Posterior vena cava (tissue), 2 donors: Measurements from ENCODE around the gene DNAJB13. TPM values are rescaled to one million over a fixed set of nuclear protein-coding genes. Genes with fewer than 3 reads are reported as not detected.

Source experiments
- DNase-seq: peaks from one replicate; pipeline ENCODE4 v3.0.0-alpha.2; 2020; ENCODE audit warnings: low spot score
- intact Hi-C, 2 donors: fragments of 100-400 bp; cut with DNase I; formaldehyde crosslinking; loops; one replicate each; pipeline versions ENCODE4 v1.14.1 to v1.14.2; 2022 to 2023
- total RNA-seq, 2 donors: library from RNA; stranded (reverse); fragmentation: NEBNext Ultra II Directional; extraction: Animal tissue kit (Norgen Biotek cat#: 25700); gene quantifications; one replicate each; pipeline ENCODE4 v1.2.1, GENCODE V29; 2021
- donor health status: DM: yes; HTN: yes; CAD: no.
- donor health status: DM: yes; HTN: yes; CAD: no.

The DNAJB13 gene
- total RNA-seq, 2 donors from 2014 or later = not detected

DNA sequence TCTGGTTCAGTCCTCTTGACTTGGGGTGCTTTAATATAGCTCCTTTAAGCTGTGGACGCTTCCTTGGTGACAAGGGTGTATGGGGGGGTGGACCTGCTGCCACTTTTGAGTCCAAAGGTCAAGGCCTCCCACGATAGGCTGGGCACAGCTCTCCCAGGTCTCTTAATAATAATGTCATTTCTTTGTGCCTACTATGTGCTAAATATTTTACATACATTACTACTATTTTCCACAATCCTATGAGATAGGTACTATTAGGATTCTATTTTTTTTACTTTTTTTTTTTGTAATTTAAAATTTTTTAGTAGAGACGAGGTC, 58.4 kb downstream of the DNAJB13 start:
- intact Hi-C loops = no loop called here
- no peak for DNase-seq

DNA sequence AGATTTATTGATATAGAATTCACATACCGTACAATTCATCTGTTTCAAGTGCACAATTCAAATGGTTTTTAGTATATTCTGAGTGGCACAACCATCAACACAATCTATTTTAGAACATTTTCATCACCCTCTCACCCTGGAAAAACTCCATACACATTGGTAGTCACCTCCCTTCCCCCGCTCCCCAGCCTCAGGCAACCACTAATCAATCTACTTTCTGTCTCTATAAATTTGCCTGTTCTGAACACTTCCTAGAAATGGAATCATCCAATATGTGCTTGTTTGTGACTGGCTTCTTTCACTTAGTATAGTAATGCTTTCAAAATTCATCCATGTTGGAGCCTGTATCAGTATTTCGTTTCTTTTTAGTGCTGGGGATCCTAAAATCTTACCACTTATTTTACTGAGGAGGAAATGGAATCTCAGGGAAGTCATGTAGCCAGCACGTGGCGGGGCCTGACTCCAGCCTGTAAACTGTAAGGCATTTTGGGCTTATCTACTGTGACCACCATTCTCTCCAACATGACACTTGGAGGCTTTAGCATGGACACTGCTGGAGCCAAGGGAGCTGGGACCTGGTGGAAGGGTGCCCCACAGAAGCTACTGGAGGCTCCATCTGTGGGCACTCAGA, 59.0 kb downstream of the DNAJB13 start:
- intact Hi-C loops = no loop called here

DNA sequence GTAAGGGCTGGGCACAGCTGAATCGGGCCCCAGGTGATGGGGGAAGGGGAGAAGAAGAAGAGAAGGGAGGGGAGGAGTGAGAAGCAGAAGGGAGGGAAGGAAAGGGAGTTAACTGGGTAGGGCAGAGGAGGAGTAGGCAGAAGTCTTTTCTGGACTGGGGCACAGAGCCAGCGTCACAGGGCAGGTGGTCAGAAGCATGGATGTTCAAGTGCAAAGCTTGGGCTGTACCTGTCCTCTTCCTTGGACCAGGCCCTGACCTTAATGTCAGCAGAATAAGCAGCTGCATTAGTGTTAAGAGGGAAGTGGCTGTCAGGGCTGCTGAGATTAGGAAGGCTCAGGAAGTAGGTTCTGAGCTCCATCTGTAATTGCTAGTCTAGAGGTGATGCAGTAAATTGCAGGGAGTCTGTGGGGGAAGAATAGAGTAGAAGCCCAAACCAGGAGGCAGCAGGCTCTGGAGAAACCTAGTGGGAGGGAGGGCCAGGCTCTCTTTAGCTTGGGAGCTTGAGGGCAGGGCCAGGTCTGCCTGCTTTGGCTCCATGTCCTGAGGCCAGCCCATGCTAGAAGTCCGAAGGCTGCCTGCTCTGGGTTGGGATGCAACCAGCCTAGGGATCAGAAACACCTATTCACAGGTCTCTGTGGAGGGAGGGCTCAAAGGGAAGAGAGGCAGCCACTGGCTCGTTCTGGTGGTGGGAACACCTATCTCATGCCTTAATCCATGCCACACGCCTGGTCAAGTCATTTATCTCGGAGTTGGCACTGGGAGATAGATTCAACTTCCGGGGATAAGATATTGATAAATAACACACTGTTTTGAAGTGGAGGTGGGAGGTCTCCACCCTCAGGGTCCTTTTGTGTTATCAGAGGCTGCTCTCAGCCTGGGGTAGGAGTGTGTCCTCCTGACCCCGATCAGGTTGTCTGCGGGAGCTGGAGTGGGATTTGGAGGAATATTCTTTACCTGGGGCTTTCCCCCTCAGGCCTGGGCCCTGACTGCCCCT, 59.8 kb downstream of the DNAJB13 start:
- DNase-seq = peak; percentile 36
- intact Hi-C loops = no loop called here

More for the DNA sequence above, 59.0 kb downstream of the DNAJB13 start:
- peak; percentile 10 for DNase-seq

DNA sequence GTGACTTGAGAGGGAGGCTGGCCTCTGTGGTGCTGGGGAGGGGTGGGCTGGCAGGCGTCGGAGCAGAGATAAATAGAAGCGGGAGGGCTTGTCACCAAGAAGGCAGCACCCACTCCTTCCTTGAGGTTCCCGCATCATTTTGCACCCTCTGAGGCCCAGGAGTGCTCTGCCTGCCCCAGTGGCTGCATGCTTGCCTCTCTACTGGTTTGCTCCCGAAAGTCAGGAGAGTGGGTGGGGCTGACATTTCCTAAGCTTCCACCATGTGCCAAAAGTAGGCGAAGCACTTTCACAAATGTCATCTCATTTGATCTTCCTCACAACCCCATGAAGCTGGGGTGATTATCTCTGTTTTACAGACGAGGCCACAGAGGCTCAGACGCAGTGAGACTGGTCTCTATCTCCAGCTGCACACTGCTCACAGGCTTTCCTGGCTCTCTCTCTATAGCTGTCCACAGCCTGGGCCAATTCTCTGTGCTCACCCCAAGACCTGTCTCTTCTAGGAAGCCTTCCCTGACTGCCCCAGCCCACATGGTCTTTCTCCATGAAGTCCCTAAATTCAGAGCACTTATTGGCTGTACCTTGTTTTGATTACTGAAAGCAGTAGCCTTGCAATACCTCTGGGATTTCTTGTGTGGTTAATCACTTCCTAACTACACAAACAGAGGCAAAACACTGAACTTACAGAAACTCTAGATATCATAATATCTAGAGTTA, 60.7 kb downstream of the DNAJB13 start:
- peak; percentile 63 for DNase-seq
- intact Hi-C loops = no loop called here

DNA sequence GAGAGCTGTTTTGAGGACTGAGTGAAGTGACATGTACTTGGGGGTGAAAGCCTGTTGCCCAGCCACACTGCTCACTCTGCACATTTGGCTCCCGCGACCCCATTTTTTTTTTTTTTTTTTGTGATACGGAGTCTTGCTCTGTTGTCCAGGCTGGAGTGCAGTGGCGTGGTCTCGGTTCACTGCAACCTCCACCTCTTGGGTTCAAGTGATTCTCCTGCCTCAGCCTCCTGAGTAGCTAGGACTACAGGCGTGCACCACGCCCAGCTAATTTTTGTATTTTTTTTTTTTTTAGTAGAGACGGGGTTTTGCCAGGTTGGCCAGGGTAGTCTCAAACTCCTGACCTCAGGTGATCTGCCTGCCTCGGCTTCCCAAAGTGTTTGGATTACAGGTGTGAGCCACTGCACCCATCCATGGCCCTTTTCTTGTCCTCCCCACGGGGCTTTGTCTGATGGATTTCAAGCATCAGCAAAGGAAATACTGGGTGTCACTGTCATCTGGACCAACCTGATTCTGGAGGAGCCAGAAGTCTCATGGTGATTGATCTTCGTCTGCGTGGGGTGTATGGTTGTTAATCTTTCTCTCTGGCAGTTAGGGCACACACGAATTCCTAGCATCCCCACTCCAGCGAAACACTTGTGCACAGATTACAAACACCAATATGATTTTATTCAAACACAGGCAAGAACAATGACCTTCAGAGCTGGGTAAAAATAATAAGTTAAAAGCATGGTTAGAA, 61.4 kb downstream of the DNAJB13 start:
- DNase-seq = peak; percentile 24
- intact Hi-C loops = no loop called here

DNA sequence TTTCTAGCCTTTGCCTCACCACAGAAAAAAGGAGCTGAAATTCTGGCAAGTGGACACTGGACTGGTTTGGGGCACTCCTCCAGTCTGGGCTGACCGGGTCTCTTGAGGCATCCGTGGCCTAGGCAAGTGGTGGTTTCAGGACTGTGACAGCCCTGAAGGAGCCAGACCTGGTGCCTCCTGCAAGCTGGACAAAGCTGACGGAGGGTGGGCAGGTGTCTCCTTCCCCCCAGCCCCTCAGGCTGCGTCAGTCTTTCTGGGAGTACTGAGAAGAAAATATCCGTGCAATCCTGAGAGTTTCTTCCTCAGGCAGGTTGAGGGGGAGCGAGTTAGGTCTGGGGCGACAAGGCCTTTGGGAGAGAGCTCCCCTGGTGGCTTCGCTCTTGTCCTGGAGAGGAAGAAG, 62.3 kb downstream of the DNAJB13 start:
- intact Hi-C loops = no loop called here

DNA sequence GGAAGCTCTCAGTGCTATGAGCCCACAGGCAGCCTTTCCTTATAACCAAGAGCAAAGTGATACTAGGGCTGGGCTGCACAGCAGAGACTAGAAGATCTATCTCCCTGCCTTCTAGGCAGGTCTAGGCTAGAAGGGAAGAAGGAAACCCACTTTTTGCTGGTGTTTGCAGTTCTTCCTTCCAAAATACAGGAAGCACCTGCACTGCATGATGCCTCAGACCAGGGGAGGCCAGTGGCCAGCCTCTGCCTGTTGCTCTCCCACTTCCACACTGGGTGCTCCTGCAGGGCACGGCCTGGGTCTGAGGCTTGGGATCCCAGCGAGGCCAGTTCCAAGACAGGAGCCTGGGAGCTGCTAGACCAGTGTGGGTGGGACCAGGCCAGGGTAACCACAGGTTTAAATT, 64.1 kb downstream of the DNAJB13 start:
- intact Hi-C loops = loop anchor here in 1 of 2 donors (5.0 kb wide), 1 partner anchor 33 kb away; the partner anchor contains the start of gene UCP2
- peak; percentile 57 for DNase-seq

More for the DNA sequence above, 62.3 kb downstream of the DNAJB13 start:
- DNase-seq = peak; percentile 30

DNA sequence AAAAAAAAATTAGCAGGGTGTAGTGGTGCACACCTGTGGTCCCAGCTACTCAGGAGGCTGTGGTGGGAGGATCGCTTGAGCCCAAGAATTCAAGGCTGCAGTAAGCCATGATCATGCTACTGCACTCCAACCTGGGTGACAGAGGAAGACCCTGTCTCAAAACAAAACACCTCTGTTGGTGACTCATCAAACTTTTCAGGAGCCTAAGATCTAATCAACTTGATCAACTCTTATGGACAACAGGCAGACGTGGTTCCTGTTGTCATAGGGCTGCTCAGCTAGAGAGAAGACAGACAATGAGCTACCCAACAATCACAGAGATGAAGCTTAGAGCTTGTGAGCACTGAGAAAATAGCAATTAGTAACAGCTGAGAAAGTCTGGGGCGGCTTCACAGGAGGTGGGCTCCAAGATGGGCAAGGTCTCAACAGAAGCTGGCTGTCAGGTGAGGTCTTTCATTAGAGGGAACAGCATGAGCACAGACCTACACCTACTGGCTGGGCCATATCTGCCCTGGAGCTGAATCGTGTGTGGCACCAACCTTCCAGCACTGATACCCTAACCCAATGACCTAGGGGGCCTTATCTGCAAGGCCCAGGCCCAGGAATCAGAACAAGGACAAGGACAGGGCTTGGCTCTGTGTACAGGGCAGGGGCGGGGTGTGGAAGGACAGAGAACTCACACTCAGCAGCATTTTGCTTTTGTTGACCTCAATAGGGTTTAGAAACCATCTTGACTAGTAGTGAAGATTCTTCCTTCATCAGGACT, 65.3 kb downstream of the DNAJB13 start:
- no peak for DNase-seq
- intact Hi-C loops = loop anchor here in 1 of 2 donors (5.0 kb wide), 1 partner anchor 34 kb away; the partner anchor contains the start of gene UCP2

DNA sequence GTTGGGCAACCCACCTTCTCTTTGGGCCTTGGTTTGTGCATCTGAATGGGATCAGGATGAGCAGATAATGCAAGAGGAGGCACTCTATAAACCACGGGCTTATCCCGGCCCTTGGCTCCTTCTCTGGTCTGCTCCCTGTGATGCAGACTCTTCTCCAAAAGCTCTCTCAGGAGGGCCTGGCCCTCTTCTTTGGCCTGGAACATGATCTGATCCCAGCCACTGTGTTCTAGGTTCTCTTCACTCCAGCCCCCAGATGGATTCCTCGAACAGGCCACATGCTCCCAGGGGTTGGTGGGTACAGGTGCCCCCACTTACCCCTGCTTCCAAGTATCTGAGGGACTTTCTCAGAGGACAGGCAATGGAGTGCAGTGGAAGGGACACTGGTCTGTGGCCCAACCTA, 66.8 kb downstream of the DNAJB13 start:
- intact Hi-C loops = loop anchor here in 1 of 2 donors (5.0 kb wide), 1 partner anchor 35 kb away; the partner anchor contains the start of gene UCP2
- DNase-seq = no peak

DNA sequence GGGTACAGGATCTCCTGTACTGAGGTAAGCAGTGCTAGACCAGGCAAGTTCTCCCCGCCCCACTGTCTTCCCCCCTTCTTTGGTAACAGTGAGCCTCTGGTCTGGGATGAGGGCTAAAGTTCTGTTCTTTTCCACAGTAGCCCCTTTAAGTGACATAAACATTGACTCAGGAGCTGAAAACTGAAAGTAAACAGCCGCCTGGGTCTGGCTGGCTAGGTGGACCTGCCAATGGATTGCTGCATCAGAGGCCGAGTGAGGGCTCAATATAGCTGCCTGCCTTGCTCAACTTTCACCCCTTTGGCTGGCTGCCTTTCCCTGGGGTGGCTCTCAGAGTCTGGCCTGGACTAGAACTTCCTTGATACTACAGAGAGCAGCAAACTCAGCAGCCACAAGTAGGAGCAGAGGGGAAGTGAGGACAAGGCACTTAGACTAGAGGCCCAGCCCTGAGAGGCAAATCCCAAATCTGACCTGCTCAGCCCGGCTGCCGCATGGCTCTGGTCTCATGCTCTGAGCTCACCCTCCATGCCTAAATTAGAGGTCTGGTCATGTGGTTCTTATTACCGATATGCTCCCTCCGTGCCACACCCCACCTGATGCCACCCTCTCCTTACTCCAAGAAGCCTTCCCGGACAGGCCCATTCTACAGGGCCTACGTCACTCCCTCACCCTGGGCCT, 67.6 kb downstream of the DNAJB13 start:
- DNase-seq = peak; percentile 97
- intact Hi-C loops = loop anchor here in 1 of 2 donors (5.0 kb wide), 1 partner anchor 36 kb away; the partner anchor contains the start of gene UCP2

DNA sequence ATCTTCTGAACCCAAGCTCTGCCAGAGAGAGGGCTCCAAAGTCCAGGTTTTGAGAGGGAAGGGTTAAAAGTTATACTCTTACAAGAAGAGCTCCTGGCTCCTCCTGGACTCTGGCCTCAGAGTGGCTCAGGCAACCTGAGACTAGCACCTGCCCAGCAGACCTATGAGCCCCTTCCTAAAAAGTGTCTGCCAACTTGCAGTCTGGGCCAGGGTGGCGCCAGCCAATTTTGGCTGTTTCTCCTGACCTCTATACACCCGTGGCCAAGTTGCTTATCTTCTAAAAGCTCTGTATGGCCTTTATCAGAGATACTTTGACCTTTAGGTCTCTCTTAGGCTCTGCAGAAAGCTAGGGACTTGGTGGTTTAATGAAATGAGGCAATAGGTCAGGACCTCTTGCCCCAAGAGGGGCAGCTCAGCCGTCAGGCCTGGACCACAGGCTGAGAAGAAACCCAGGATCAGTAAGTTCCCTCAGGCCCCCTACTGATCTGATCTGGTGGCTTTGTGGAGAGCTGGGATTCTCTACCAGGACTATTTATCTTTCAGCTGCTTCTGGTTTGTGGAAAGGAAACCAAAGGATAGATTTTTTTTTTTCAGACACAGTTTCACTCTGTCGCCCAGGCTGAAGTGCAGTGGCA, 68.4 kb downstream of the DNAJB13 start:
- intact Hi-C loops = loop anchor here in 1 of 2 donors (5.0 kb wide), 1 partner anchor 37 kb away; the partner anchor contains the start of gene UCP2
- DNase-seq = no peak

DNA sequence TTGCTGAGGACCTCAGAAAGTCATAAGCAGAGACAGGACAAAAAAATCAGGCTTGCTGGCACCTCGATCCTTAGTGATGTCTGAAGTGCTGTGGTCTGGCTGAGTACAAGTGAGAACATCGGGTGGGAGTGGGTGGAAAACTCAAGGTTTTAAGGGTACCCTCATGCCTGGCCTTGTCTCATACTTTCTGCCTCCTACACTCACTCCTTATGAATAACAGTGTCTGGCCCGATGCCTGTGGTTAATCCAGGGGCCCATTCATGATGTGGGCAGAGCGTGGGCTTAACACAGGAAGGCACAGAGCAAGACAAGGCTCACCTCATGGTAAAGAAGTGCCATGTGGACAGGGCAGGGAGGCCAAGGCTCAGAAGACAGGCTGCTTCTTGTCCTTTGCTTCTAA, 69.0 kb downstream of the DNAJB13 start:
- intact Hi-C loops = loop anchor here in 1 of 2 donors (5.0 kb wide), 1 partner anchor 38 kb away; the partner anchor contains the start of gene UCP2
- DNase-seq = no peak

Other genes with a start within 250 kb of the DNAJB13 start
- gene RAB6A, start 190.0 kb upstream of the DNAJB13 start, total RNA-seq = 100 to 1,000 TPM; 118 to 140 TPM
- gene MRPL48, start 163.2 kb upstream of the DNAJB13 start, total RNA-seq = 10 to 100 TPM; 15.8 to 17.1 TPM
- gene COA4, start 74.2 kb upstream of the DNAJB13 start, total RNA-seq = 10 to 100 TPM; 36.3 to 37.2 TPM
- gene PAAF1, start 74.0 kb upstream of the DNAJB13 start, total RNA-seq = 10 to 100 TPM in 1 of 2 donors, 1 to 10 TPM in 1; 9.5 to 14.6 TPM
- gene UCP2, start 31.8 kb downstream of the DNAJB13 start, total RNA-seq = 10 to 100 TPM; 22.8 to 38.7 TPM
- 1 to 10 TPM; 1.1 to 1.9 TPM for gene UCP3, start 58.1 kb downstream of the DNAJB13 start, total RNA-seq
- gene C2CD3, start 220.0 kb downstream of the DNAJB13 start, total RNA-seq = 10 to 100 TPM; 14.5 to 16.9 TPM
- 10 to 100 TPM; 30.0 to 34.0 TPM for gene PPME1, start 220.3 kb downstream of the DNAJB13 start, total RNA-seq